Measurements from ENCODE around the gene RAB5B. TPM values are rescaled to one million over a fixed set of nuclear protein-coding genes. Genes with fewer than 3 reads are reported as not detected.

The RAB5B gene
- total and polyA plus RNA-seq, 2 experiments from 2014 or later: 79.1 to 103 TPM

GRCh38 chr12:55938826-55939501 is 34.9 kb upstream of the RAB5B start:
- no peaks in the 10 kb centered on the region for H3K27me3 ChIP-seq
- 98% methylated on average over 8 of the region's 8 CpGs for WGBS (ENCODE audit: low lambda C conversion rate, missing lambda C conversion rate)
- H3K27ac ChIP-seq: no peak overlapping the region
- H2AFZ ChIP-seq: no peak overlapping the region
- no peaks in the 10 kb centered on the region for H3K79me2 ChIP-seq
- no peak for DNase-seq (ENCODE audit: low spot score)
- no peaks in the 10 kb centered on the region for H3K9me3 ChIP-seq (ENCODE audit: low read depth)
- H3K36me3 ChIP-seq (replicated peaks; ENCODE audit: insufficient read depth, low read depth): no peaks in the 10 kb centered on the region
- no peak overlapping the region for H3K4me2 ChIP-seq
- no peak overlapping the region for H3K4me3 ChIP-seq
- TF ChIP-seq EZH2phosphoT487 (IDR thresholded peaks at IDR 0.05; ENCODE audit: low read depth, severe bottlenecking, unreplicated experiment) (no peak), CTCF (IDR thresholded peaks at IDR 0.05; ENCODE audit: poor library complexity) (no peak), EZH2 (IDR thresholded peaks at IDR 0.05; ENCODE audit: borderline replicate concordance) (no peak)
- H4K20me1 ChIP-seq (ENCODE audit: insufficient read depth, poor library complexity, severe bottlenecking): no peaks in the 10 kb centered on the region
- no peaks in the 10 kb centered on the region for H3K9me2 ChIP-seq (replicated peaks; ENCODE audit: insufficient read depth)
- no peaks in the 10 kb centered on the region for H3K4me1 ChIP-seq (ENCODE audit: insufficient read depth)

GRCh38 chr12:55940065-55940732 is 33.7 kb upstream of the RAB5B start:
- no peaks in the 10 kb centered on the region for H4K20me1 ChIP-seq (ENCODE audit: insufficient read depth, poor library complexity, severe bottlenecking)
- peak overlapping the region; percentile 66 for H3K4me2 ChIP-seq
- H3K4me3 ChIP-seq: no peak overlapping the region
- 19% methylated on average over 18 of the region's 18 CpGs for WGBS (ENCODE audit: low lambda C conversion rate, missing lambda C conversion rate)
- H3K36me3 ChIP-seq (replicated peaks; ENCODE audit: insufficient read depth, low read depth): no peaks in the 10 kb centered on the region
- H2AFZ ChIP-seq: peak overlapping the region; percentile 73
- H3K27me3 ChIP-seq: no peaks in the 10 kb centered on the region
- H3K9me3 ChIP-seq (ENCODE audit: low read depth): no peaks in the 10 kb centered on the region
- H3K4me1 ChIP-seq (ENCODE audit: insufficient read depth): no peaks in the 10 kb centered on the region
- TF ChIP-seq EZH2 (IDR thresholded peaks at IDR 0.05; ENCODE audit: borderline replicate concordance) (no peak), CTCF (IDR thresholded peaks at IDR 0.05; ENCODE audit: poor library complexity) (peak; percentile 91)
- DNase-seq (ENCODE audit: low spot score): peak; percentile 91
- no peaks in the 10 kb centered on the region for H3K79me2 ChIP-seq
- H3K9me2 ChIP-seq (replicated peaks; ENCODE audit: insufficient read depth): no peaks in the 10 kb centered on the region
- no peak overlapping the region for H3K27ac ChIP-seq

GRCh38 chr12:55942055-55942454 is 31.8 kb upstream of the RAB5B start:
- no peak overlapping the region for H3K4me3 ChIP-seq
- no peaks in the 10 kb centered on the region for H3K4me1 ChIP-seq (ENCODE audit: insufficient read depth)
- no peaks in the 10 kb centered on the region for H3K79me2 ChIP-seq
- H3K9me2 ChIP-seq (replicated peaks; ENCODE audit: insufficient read depth): no peaks in the 10 kb centered on the region
- no peak overlapping the region for H2AFZ ChIP-seq
- H3K4me2 ChIP-seq: no peak overlapping the region
- H3K9me3 ChIP-seq (ENCODE audit: low read depth): no peaks in the 10 kb centered on the region
- DNase-seq (ENCODE audit: low spot score): no peak
- H3K27me3 ChIP-seq: no peaks in the 10 kb centered on the region
- TF ChIP-seq CTCF (IDR thresholded peaks at IDR 0.05; ENCODE audit: poor library complexity) (no peak), EZH2 (IDR thresholded peaks at IDR 0.05; ENCODE audit: borderline replicate concordance) (no peak), EZH2phosphoT487 (IDR thresholded peaks at IDR 0.05; ENCODE audit: low read depth, severe bottlenecking, unreplicated experiment) (no peak)
- no peaks in the 10 kb centered on the region for H3K36me3 ChIP-seq (replicated peaks; ENCODE audit: insufficient read depth, low read depth)
- H3K27ac ChIP-seq: no peak overlapping the region
- 86% methylated on average over 4 of the region's 4 CpGs for WGBS (ENCODE audit: low lambda C conversion rate, missing lambda C conversion rate)
- H4K20me1 ChIP-seq (ENCODE audit: insufficient read depth, poor library complexity, severe bottlenecking): no peaks in the 10 kb centered on the region
